Retinal pigment epithelial cell (primary cell): ENCODE measurements around the gene PXK.

ENCODE experiments used
- DNase-seq: peaks from one replicate; pipeline ENCODE4 v3.0.0-alpha.2; 2010; ENCODE audit warnings: low read depth
- H3K4me3 ChIP-seq: 2 replicates; pipeline ENCODE4 v1.5.1; 2011; ENCODE audit warnings: mild to moderate bottlenecking, low read length, control low read depth, moderate library complexity
- TF ChIP-seq, protein P1 (sequence below): conservative IDR thresholded peaks from 2 replicates; pipeline ENCODE4 v1.5.1; 2011; ENCODE audit warnings: low read depth, low read length, control low read depth, inconsistent platforms

The PXK gene

DNA sequence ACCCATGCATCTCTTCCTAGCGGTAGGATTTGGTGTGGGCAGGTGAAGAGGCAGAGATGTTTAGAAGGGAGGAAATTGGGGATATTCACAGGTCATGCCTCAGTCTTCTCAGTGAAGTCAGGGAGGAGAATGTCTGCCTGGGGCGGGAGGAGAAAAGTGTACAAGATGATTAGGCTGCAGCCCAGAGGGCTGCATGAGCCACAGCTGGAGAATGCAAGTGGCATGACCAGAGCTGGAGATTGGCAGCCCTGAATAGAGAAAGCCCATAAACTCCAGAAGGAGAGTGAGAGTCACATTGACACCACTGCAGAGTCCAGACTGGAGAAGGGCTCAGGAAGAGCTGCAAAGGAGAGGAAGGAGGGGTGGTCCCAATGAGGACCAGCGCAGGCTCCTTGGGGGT, 78.3 kb downstream of the PXK start:
- no peak overlapping the region for H3K4me3 ChIP-seq
- TF ChIP-seq, protein P1, sequence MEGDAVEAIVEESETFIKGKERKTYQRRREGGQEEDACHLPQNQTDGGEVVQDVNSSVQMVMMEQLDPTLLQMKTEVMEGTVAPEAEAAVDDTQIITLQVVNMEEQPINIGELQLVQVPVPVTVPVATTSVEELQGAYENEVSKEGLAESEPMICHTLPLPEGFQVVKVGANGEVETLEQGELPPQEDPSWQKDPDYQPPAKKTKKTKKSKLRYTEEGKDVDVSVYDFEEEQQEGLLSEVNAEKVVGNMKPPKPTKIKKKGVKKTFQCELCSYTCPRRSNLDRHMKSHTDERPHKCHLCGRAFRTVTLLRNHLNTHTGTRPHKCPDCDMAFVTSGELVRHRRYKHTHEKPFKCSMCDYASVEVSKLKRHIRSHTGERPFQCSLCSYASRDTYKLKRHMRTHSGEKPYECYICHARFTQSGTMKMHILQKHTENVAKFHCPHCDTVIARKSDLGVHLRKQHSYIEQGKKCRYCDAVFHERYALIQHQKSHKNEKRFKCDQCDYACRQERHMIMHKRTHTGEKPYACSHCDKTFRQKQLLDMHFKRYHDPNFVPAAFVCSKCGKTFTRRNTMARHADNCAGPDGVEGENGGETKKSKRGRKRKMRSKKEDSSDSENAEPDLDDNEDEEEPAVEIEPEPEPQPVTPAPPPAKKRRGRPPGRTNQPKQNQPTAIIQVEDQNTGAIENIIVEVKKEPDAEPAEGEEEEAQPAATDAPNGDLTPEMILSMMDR = no peak

DNA sequence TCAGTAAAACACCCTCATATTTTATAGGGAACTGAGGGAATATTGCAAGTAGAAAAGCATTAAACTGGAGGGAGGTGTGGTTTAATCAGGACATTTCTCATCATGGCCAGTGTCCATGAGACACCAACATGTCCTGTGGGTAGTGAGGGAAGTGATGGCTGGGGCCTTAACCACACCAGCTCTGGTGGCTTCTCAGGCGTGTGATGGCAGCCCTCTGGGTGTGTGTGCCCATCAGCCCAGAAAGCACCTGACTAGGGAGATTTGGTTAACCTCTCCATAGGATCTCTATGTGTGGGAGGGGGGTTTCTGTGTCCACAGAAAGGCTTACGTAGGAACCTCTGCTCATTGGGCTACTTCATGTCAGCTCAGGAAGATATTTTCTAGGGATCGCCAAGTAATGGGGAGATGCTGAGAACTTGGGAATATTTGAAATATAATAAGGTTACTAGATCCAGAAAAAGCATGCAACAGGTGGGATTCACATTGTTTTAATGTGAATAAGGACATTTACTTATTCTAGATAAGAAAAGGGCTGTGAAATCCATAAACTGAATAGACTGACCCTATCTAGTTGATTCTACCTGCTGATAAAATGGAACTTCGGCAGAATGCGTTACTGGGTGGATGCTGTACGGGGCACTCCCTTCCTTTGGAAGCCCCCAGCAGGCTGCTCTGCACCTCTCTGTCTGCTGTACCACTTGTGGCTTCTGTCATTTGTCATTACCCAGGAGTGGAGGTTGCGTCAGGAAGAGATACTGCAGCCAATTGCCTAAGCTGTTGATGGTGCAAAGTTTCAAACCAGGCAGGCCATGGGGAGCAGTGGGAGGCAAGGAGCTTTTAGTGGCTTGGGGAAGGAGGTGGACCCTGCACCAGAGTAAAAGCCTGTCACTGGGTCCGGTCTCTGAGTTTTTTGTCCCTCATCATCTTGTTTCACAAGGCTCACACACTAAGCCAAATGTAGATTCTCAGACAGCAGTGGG, 79.4 kb downstream of the PXK start:
- no peak for DNase-seq
- H3K4me3 ChIP-seq = no peak overlapping the region
- TF ChIP-seq, protein P1 = no peak

More for the DNA sequence above, 78.3 kb downstream of the PXK start:
- DNase-seq = no peak

DNA sequence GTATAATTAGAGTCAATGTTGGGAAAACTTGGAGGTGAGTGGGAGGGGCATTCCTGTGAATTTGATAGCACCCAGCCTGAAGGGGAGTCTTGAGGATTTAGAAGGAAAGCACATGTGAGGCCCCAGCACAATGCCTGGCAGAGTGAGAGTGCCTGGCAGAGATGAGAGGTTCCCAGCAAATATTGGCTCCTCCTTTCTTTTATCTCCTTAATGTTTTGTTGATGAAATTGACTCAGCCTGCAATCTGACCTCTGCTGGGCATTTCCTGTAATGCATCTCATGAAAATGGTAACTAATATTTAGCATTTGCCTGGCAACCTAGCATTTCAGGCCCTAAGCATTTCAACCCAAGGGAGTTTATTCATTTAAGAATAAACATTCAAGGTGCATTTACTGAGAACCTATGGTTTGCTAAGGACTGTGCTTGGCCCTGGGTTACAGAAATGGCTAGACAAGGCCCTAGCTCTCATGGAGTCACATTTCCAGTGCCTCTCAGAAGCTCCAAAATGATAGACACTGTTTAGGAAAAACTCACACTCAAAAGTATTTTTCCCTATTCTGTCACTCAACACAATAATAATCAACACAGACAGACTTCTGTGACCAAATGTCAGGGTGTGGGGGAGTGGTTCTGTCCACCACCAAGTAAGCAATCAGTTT, 82.0 kb downstream of the PXK start:
- DNase-seq = no peak
- H3K4me3 ChIP-seq = no peak overlapping the region
- TF ChIP-seq, protein P1 = peak; percentile 75

DNA sequence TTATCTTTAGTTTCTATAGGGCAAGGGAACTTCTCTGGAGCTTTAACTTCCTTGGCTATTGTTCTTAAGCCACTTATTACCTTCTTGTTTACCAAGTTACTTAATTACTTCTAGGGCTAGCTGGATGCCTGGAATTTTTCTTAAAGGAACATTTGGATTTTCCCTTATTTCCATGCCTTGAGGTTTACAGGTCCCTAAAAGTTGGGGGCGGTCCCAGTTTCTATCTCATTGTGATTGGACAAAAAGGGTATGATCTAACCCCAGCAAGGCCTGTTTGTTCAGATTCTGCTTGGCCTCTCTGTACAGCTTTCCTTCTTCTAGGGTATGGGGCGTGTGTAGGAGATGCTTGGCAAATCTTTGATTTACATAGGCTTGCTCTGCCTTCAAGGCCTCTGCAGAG, 83.5 kb downstream of the PXK start:
- no peak overlapping the region for H3K4me3 ChIP-seq
- no peak for DNase-seq
- TF ChIP-seq, protein P1 = no peak

DNA sequence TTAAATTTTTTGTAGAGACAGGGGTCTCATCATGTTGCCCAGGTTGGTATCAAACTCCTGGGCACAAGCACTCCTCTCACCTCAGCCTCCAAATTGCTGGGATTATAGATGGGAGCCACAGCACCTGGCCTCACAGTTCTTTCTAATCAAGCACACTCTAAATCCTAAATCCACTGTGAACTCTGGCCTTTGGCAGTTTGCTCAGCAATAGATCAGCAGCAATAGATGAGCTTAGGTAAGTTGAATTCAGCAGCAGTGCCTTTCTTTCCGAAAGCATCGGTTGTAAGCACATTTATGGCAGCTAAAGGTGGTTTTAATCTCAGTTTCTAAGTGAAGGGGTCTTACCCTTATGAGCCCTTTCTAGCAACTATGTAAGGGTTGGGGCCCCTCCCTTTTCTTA, 84.4 kb downstream of the PXK start:
- no peak for DNase-seq
- H3K4me3 ChIP-seq = no peak overlapping the region
- TF ChIP-seq, protein P1 = no peak

DNA sequence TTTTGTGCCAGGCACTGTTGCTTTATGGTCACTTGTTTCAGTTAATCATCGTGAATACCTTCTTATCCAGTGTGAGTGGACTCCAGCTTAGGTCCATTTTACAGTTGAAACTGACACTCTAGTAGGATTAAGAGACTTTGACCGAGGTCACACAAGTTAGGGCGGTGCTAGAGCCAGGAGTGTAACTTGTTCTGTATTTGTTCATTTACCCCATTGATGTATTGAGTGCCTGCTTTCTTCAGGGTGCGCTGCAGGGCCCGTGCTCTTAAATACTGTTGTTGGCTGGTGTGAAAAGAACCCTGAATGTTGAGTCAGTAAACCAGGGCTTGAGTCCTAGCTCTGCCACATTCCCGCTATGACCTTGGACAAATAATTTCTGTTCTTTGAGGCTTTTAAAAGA, 85.5 kb downstream of the PXK start:
- no peak for DNase-seq
- H3K4me3 ChIP-seq = no peak overlapping the region
- TF ChIP-seq, protein P1 = no peak
